GM13976 (cell line): ENCODE measurements around the gene MBP.

Source experiments
- DNase-seq: peaks from one replicate; pipeline ENCODE4 v3.0.0; 2012; ENCODE audit warnings: low spot score
- CTCF ChIP-seq: IDR thresholded peaks from 2 replicates; pipeline ENCODE4 v1.5.1; 2012; ENCODE audit warnings: borderline replicate concordance, mild to moderate bottlenecking; ENCODE audit not compliant: insufficient read depth; ENCODE audit errors: extremely low read depth, missing control alignments, control extremely low read depth
- in situ Hi-C: fragments of 300-500 bp; cut with MboI; formaldehyde crosslinking; loops from one replicate; pipeline ENCODE4 v1.12.0; 2022; ENCODE audit warnings: low sequenced_read_pairs, mixed read lengths, inconsistent platforms; ENCODE audit not compliant: unreplicated experiment

The MBP gene

GRCh38 chr18:77092104-77093066 lies 40.2 kb downstream of the MBP start:
- in situ Hi-C loops = no loop called here
- no peak for TF ChIP-seq CTCF
- DNase-seq = no peak

- in situ Hi-C loops = no loop called here
- DNase-seq = no peak
- TF ChIP-seq CTCF = no peak
Measured at GRCh38 chr18:77091366-77091765, 41.2 kb downstream of the MBP start.

- in situ Hi-C loops = no loop called here
- TF ChIP-seq CTCF = no peak
- DNase-seq = no peak
Measured at GRCh38 chr18:77090546-77091174, 41.9 kb downstream of the MBP start.

GRCh38 chr18:77089723-77090285 lies 42.8 kb downstream of the MBP start:
- TF ChIP-seq CTCF = no peak
- in situ Hi-C loops = no loop called here
- DNase-seq = no peak

GRCh38 chr18:77088963-77089722 lies 43.4 kb downstream of the MBP start:
- DNase-seq = no peak
- TF ChIP-seq CTCF = no peak
- in situ Hi-C loops = no loop called here

GRCh38 chr18:77087393-77088141 lies 45.0 kb downstream of the MBP start:
- in situ Hi-C loops = no loop called here
- no peak for DNase-seq
- no peak for TF ChIP-seq CTCF
